Activated CD4-positive, alpha-beta T cell treated with anti-CD3 and anti-CD28 coated beads for 4 hours (primary cell): ENCODE measurements around the gene COA4.

Experiments
- DNase-seq, 2 donors: peaks; one replicate each; pipeline ENCODE4 v3.0.0-alpha.2; 2020

COA4 gene

GRCh38 chr11:73862986-73863385 lies 13.7 kb downstream of the COA4 start:
- no peak for DNase-seq

DNA sequence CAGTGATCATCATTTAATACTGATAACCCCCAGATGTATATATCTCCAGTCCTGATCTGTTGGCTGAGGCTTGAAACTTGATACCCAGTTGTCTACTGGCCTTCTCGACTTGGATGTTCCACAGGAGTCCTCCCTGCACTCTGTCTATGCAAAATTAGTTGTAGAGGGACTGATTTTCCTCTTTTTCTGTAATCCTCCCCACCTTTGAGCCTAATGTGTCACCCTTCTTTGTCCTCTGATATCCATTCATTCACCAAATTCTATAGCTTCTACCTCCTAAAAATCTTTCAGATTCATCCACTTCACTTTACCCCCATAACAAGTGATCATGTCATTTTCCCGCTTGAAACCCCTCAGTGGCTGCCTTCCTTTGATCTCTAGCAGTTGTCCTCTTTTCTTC lies 16.4 kb downstream of the COA4 start:
- no peak for DNase-seq

GRCh38 chr11:73859671-73860070 lies 17.0 kb downstream of the COA4 start:
- DNase-seq = no peak

- DNase-seq = no peak
Measured at GRCh38 chr11:73856031-73856567, 20.5 kb downstream of the COA4 start.

GRCh38 chr11:73854680-73855079 lies 22.0 kb downstream of the COA4 start:
- DNase-seq = no peak

DNA sequence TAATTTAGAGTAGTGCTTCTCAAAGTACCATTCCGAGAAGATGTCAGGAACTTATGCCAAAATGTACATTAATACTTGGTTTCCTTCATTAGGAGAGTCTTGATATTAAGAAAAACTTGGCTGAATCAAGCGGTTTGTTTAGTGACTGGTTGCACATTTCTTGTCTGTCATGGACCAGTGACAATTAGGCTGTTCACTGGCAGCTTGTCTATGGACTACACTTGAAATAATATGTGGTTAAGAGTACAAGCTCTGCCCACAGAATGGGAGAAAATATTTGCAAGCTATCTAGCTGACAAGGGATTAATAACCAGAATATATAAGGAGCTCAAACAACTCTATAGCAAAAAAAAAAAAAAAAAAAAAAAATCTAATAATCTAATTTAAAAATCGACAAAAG lies 24.6 kb downstream of the COA4 start:
- DNase-seq = no peak

GRCh38 chr11:73851046-73851764 lies 25.4 kb downstream of the COA4 start:
- DNase-seq = no peak

GRCh38 chr11:73839123-73839457 lies 37.6 kb downstream of the COA4 start:
- DNase-seq = no peak

DNA sequence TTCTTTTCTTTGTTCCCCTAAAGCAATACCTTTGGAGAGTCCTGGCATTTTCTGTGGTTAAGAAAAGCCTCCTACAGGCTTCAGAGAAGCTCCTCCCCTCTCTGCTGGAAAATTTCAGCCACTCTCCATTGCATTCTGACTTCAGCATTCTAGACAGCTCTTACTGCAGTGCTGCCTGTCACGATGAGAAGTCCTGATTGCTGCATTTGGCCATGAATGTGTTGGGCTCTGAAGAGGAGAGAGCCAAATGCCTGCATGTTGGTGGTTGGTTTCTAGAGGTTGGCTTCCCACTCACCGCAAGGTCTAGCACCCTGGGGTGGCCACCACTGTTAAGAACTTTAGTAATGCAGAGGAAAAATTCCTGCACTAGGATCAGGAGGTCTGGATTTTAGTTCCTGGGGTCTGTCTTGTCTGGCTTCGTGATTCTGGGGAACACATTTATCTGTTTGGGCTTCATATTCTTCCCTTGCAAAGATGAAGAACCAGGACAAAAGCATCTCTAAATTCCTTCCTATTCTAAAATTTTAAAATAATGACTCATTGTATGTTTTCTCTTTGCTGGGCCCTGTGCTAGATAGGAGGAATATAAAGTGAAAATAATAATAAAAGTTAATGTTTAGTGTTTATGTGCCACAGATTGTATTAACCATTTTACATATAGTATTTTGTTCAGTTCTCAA lies 38.1 kb downstream of the COA4 start:
- DNase-seq = no peak

GRCh38 chr11:73833067-73833466 lies 43.6 kb downstream of the COA4 start:
- DNase-seq = no peak

DNA sequence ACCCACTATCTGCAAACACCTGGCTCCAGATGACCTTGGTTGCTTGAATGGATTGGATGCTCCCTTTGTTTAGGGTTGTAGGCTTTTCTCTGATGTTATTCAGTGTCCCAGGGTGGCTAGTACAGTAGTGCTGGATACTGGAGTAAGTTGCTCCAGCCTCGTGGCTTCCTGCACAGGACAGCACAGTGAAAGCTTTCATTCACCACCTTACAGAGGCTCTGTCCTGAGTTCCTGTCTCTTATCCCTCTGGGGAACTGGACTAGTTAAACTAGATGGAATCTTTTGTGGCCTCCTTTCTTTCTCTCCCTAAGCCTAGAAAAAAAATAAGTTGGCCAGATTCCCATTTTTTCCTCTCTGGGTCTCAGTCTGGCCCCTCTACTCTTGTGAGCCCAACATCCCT lies 46.4 kb downstream of the COA4 start:
- DNase-seq = no peak
